GM23338 (cell line): Measurements from ENCODE around the gene DYRK3. TPM values are rescaled to one million over a fixed set of nuclear protein-coding genes. Genes with fewer than 3 reads are reported as not detected.

Source experiments
- ATAC-seq: fragments of 200-7000 bp; cut with Tn5 transposase; 3 replicates; pipeline ENCODE4 v1.9.1; 2020
- DNase-seq: peaks from one replicate; pipeline ENCODE4 v3.0.0-alpha.2; 2015; ENCODE audit warnings: low spot score
- H2AFZ ChIP-seq: fragments of 200-600 bp; sonication (generic); 2 replicates; pipeline ENCODE4 v1.8.0; 2016; ENCODE audit warnings: antibody characterized with exemption, mild to moderate bottlenecking, moderate library complexity
- H3F3A ChIP-seq: fragments of 200-600 bp; sonication (generic); replicated peaks from 2 replicates; pipeline ENCODE4 v1.8.0; 2017; ENCODE audit warnings: antibody characterized with exemption, mixed run types, low read depth
- H3K27ac ChIP-seq: fragments of 200-600 bp; sonication (generic); 2 replicates; pipeline ENCODE4 v1.6.1; 2016; ENCODE audit warnings: low read depth
- H3K27me3 ChIP-seq: fragments of 200-600 bp; sonication (generic); 2 replicates; pipeline ENCODE4 v1.8.0; 2016; ENCODE audit warnings: mild to moderate bottlenecking, mixed run types, moderate library complexity; ENCODE audit not compliant: insufficient read depth
- H3K36me3 ChIP-seq: fragments of 200-600 bp; sonication (generic); 2 replicates; pipeline ENCODE4 v1.8.0; 2016; ENCODE audit warnings: mild to moderate bottlenecking; ENCODE audit not compliant: insufficient read depth
- H3K4me1 ChIP-seq: fragments of 200-600 bp; sonication (generic); 2 replicates; pipeline ENCODE4 v1.8.0; 2016; ENCODE audit warnings: mild to moderate bottlenecking, moderate library complexity; ENCODE audit not compliant: insufficient read depth
- H3K4me2 ChIP-seq: fragments of 200-600 bp; sonication (generic); 2 replicates; pipeline ENCODE4 v1.7.1; 2017; ENCODE audit warnings: mixed run types
- H3K4me3 ChIP-seq: fragments of 200-600 bp; sonication (generic); 2 replicates; pipeline ENCODE4 v1.6.1; 2016; ENCODE audit warnings: mixed run types
- H3K79me2 ChIP-seq: fragments of 200-600 bp; sonication (generic); replicated peaks from 2 replicates; pipeline ENCODE4 v1.8.0; 2017; ENCODE audit warnings: mild to moderate bottlenecking; ENCODE audit not compliant: insufficient read depth
- H3K9me2 ChIP-seq: fragments of 200-600 bp; sonication (generic); 2 replicates; pipeline ENCODE4 v1.8.0; 2017; ENCODE audit not compliant: insufficient read depth
- H4K20me1 ChIP-seq: fragments of 200-600 bp; sonication (generic); replicated peaks from 2 replicates; pipeline ENCODE4 v1.8.0; 2017; ENCODE audit warnings: mild to moderate bottlenecking; ENCODE audit not compliant: insufficient read depth
- H3K27ac Mint-ChIP-seq: 2 replicates; pipeline ENCODE4 v1.8.0; 2020; ENCODE audit warnings: inconsistent platforms, mild to moderate bottlenecking, moderate library complexity, mixed read lengths
- H3K27me3 Mint-ChIP-seq: 3 replicates; pipeline ENCODE4 v1.8.0; 2022; ENCODE audit warnings: low read depth, mild to moderate bottlenecking, moderate library complexity, mixed read lengths, inconsistent platforms; ENCODE audit not compliant: insufficient read depth, poor library complexity
- H3K36me3 Mint-ChIP-seq: 3 replicates; pipeline ENCODE4 v1.8.0; 2021; ENCODE audit warnings: low read depth, mild to moderate bottlenecking, inconsistent platforms, moderate library complexity, mixed read lengths
- H3K4me1 Mint-ChIP-seq: 3 replicates; pipeline ENCODE4 v1.8.0; 2020; ENCODE audit warnings: mild to moderate bottlenecking, inconsistent platforms, mixed read lengths
- H3K4me3 Mint-ChIP-seq: 3 replicates; pipeline ENCODE4 v1.8.0; 2021; ENCODE audit warnings: moderate library complexity, mild to moderate bottlenecking, inconsistent platforms, mixed read lengths
- H3K9me3 Mint-ChIP-seq: 3 replicates; pipeline ENCODE4 v1.8.0; 2020; ENCODE audit warnings: moderate library complexity, mild to moderate bottlenecking, inconsistent platforms, mixed read lengths
- CTCF ChIP-seq, 2 experiments: fragments of 200-600 bp in 1 of 2; sonication (generic) in 1 of 2; conservative IDR thresholded peaks; 2 replicates each; pipeline versions ENCODE4 v1.5.1 to v1.6.1; 2016 to 2017; ENCODE audit warnings: antibody characterized with exemption in 2 of 2, low read depth in 2 of 2, mild to moderate bottlenecking in 2 of 2, moderate library complexity in 1 of 2
- ETS1 ChIP-seq: IDR thresholded peaks from 2 replicates; pipeline ENCODE4 v1.6.1; 2016; ENCODE audit warnings: antibody characterized with exemption
- EZH2 ChIP-seq: fragments of 200-600 bp; sonication (generic); IDR thresholded peaks from one replicate; pipeline ENCODE4 v1.8.0; 2017; ENCODE audit warnings: antibody characterized with exemption, mild to moderate bottlenecking, low read depth; ENCODE audit not compliant: unreplicated experiment
- EZH2phosphoT487 ChIP-seq: fragments of 200-600 bp; sonication (generic); IDR thresholded peaks from one replicate; pipeline ENCODE4 v1.8.1; 2018; ENCODE audit warnings: antibody characterized with exemption; ENCODE audit not compliant: unreplicated experiment
- JUNB ChIP-seq: IDR thresholded peaks from one replicate; pipeline ENCODE4 v1.6.1; 2016; ENCODE audit warnings: antibody characterized with exemption; ENCODE audit not compliant: unreplicated experiment
- REST ChIP-seq: IDR thresholded peaks from one replicate; pipeline ENCODE4 v1.6.1; 2018; ENCODE audit warnings: antibody characterized with exemption; ENCODE audit not compliant: unreplicated experiment
- STAT1 ChIP-seq: IDR thresholded peaks from one replicate; pipeline ENCODE4 v1.6.1; 2016; ENCODE audit warnings: antibody characterized with exemption; ENCODE audit not compliant: unreplicated experiment
- ZNF114 ChIP-seq: fragments of 250-450 bp; sonication (Bioruptor Pico); IDR thresholded peaks from 2 replicates; pipeline ENCODE4 v1.5.0; 2020; ENCODE audit warnings: mild to moderate bottlenecking, moderate library complexity
- ZNF331 ChIP-seq: fragments of 250-450 bp; sonication (Bioruptor Pico); IDR thresholded peaks from 2 replicates; pipeline ENCODE4 v1.5.0; 2020; ENCODE audit warnings: low read depth, mild to moderate bottlenecking, moderate library complexity
- ZNF462 ChIP-seq: fragments of 250-450 bp; sonication (Bioruptor Pico); IDR thresholded peaks from 2 replicates; pipeline ENCODE4 v1.5.0; 2020; ENCODE audit warnings: mild to moderate bottlenecking, moderate library complexity
- polyA plus RNA-seq: library from polyadenylated mRNA; unstranded; fragments of >200 nt; fragmentation: Nextera tagmentation; extraction: Ambion mirVana; gene quantifications from 2 replicates; pipeline ENCODE4 v1.2.1, GENCODE V29; 2016
- total RNA-seq: library from RNA; depleted of rRNA; stranded (reverse); fragments of >200 nt; shearing (Covaris generic); gene quantifications from 2 replicates; pipeline ENCODE4 v1.2.3, GENCODE V29; 2014

DYRK3 gene
- total and polyA plus RNA-seq, 2 experiments from 2014 or later = 2.9 to 9.5 TPM

GRCh38 chr1:206690516-206690915 lies 55.2 kb downstream of the DYRK3 start:
- Histone ChIP-seq H2AFZ (no peak overlapping the region), H3K27ac (no peak overlapping the region), H3F3A (peaks cover 11% of the 10 kb centered on the region; the same call in 1 of the 2 replicates), H3K4me3 (no peak overlapping the region), H3K36me3 (no peaks in the 10 kb centered on the region), H4K20me1 (peaks cover 66% of the 10 kb centered on the region), H3K9me2 (no peaks in the 10 kb centered on the region), H3K4me2 (no peak overlapping the region), H3K4me1 (peaks cover 51% of the 10 kb centered on the region), H3K27me3 (peaks cover 21% of the 10 kb centered on the region), H3K79me2 (peaks cover 81% of the 10 kb centered on the region)
- Mint-ChIP-seq H3K36me3 (peaks cover 3% of the 10 kb centered on the region; the same call in 2 of the 3 replicates), H3K27me3 (peaks cover 26% of the 10 kb centered on the region), H3K4me3 (no peak overlapping the region), H3K9me3 (no peaks in the 10 kb centered on the region), H3K4me1 (peaks cover 79% of the 10 kb centered on the region), H3K27ac (no peak overlapping the region)
- ATAC-seq (no peak), DNase-seq (no peak)
- TF ChIP-seq ZNF331 (CRISPR knock-in tag) (no peak), STAT1 (no peak), ETS1 (no peak), EZH2phosphoT487 (no peak), JUNB (no peak), CTCF (conservative IDR thresholded peaks at IDR 0.05; ENCODE audit: low read depth in 2 of 2) (no peak), REST (no peak), ZNF114 (no peak), EZH2 (no peak), ZNF462 (CRISPR knock-in tag) (no peak)
